ENCODE data around the gene NPBWR2.

The NPBWR2 gene

GRCh38 chr20:64072498-64073063 lies 34.8 kb downstream of the NPBWR2 start:
- Histone ChIP-seq H3K9ac (ENCODE audit: low read length) (no peak overlapping the region), H3K4me3 (ENCODE audit: low read length) (no peak overlapping the region), H3K4me1 (ENCODE audit: control insufficient read depth, insufficient read depth, low read length) (no peaks in the 10 kb centered on the region), H3K36me3 (ENCODE audit: control insufficient read depth, insufficient read depth, low read length, severe bottlenecking) (peaks cover 6% of the 10 kb centered on the region), H3K27me3 (replicated peaks; ENCODE audit: control insufficient read depth, insufficient read depth, low read length) (no peaks in the 10 kb centered on the region), H3K9me3 (ENCODE audit: control insufficient read depth, low read length) (no peaks in the 10 kb centered on the region)
- no peak for DNase-seq (ENCODE audit: low read depth)

- Histone ChIP-seq H3K36me3 (ENCODE audit: control insufficient read depth, insufficient read depth, low read length, severe bottlenecking) (peaks cover 6% of the 10 kb centered on the region), H3K27me3 (replicated peaks; ENCODE audit: control insufficient read depth, insufficient read depth, low read length) (no peaks in the 10 kb centered on the region), H3K9ac (ENCODE audit: low read length) (no peak overlapping the region), H3K9me3 (ENCODE audit: control insufficient read depth, low read length) (no peaks in the 10 kb centered on the region), H3K4me3 (ENCODE audit: low read length) (no peak overlapping the region), H3K4me1 (ENCODE audit: control insufficient read depth, insufficient read depth, low read length) (no peaks in the 10 kb centered on the region)
- no peak for DNase-seq (ENCODE audit: low read depth)
These were observed 35.7 kb downstream of the NPBWR2 start for GRCh38 chr20:64071341-64072332.

GRCh38 chr20:64070244-64070993 lies 36.9 kb downstream of the NPBWR2 start:
- H3K27me3 ChIP-seq (replicated peaks; ENCODE audit: control insufficient read depth, insufficient read depth, low read length) = no peaks in the 10 kb centered on the region
- no peak overlapping the region for H3K4me3 ChIP-seq (ENCODE audit: low read length)
- no peaks in the 10 kb centered on the region for H3K4me1 ChIP-seq (ENCODE audit: control insufficient read depth, insufficient read depth, low read length)
- DNase-seq (ENCODE audit: low read depth) = no peak
- no peaks in the 10 kb centered on the region for H3K9me3 ChIP-seq (ENCODE audit: control insufficient read depth, low read length)
- H3K9ac ChIP-seq (ENCODE audit: low read length) = no peak overlapping the region
- H3K36me3 ChIP-seq (ENCODE audit: control insufficient read depth, insufficient read depth, low read length, severe bottlenecking) = peaks cover 6% of the 10 kb centered on the region

- DNase-seq (ENCODE audit: low read depth) = peak; percentile 50
- Histone ChIP-seq H3K36me3 (ENCODE audit: control insufficient read depth, insufficient read depth, low read length, severe bottlenecking) (peaks cover 6% of the 10 kb centered on the region), H3K4me3 (ENCODE audit: low read length) (no peak overlapping the region), H3K27me3 (replicated peaks; ENCODE audit: control insufficient read depth, insufficient read depth, low read length) (no peaks in the 10 kb centered on the region), H3K4me1 (ENCODE audit: control insufficient read depth, insufficient read depth, low read length) (no peaks in the 10 kb centered on the region), H3K9ac (ENCODE audit: low read length) (no peak overlapping the region), H3K9me3 (ENCODE audit: control insufficient read depth, low read length) (no peaks in the 10 kb centered on the region)
These were observed 37.6 kb downstream of the NPBWR2 start for GRCh38 chr20:64069614-64070243.

- Histone ChIP-seq H3K27me3 (replicated peaks; ENCODE audit: control insufficient read depth, insufficient read depth, low read length) (no peaks in the 10 kb centered on the region), H3K9me3 (ENCODE audit: control insufficient read depth, low read length) (no peaks in the 10 kb centered on the region), H3K36me3 (ENCODE audit: control insufficient read depth, insufficient read depth, low read length, severe bottlenecking) (peaks cover 6% of the 10 kb centered on the region), H3K4me1 (ENCODE audit: control insufficient read depth, insufficient read depth, low read length) (peaks cover 5% of the 10 kb centered on the region), H3K9ac (ENCODE audit: low read length) (no peak overlapping the region), H3K4me3 (ENCODE audit: low read length) (no peak overlapping the region)
- DNase-seq (ENCODE audit: low read depth) = no peak
These were observed 38.2 kb downstream of the NPBWR2 start for GRCh38 chr20:64069209-64069613.

GRCh38 chr20:64068386-64069208 lies 38.8 kb downstream of the NPBWR2 start:
- no peak overlapping the region for H3K4me3 ChIP-seq (ENCODE audit: low read length)
- no peaks in the 10 kb centered on the region for H3K36me3 ChIP-seq (ENCODE audit: control insufficient read depth, insufficient read depth, low read length, severe bottlenecking)
- peaks cover 11% of the 10 kb centered on the region for H3K4me1 ChIP-seq (ENCODE audit: control insufficient read depth, insufficient read depth, low read length)
- no peak overlapping the region for H3K9ac ChIP-seq (ENCODE audit: low read length)
- DNase-seq (ENCODE audit: low read depth) = no peak
- H3K27me3 ChIP-seq (replicated peaks; ENCODE audit: control insufficient read depth, insufficient read depth, low read length) = no peaks in the 10 kb centered on the region
- H3K9me3 ChIP-seq (ENCODE audit: control insufficient read depth, low read length) = no peaks in the 10 kb centered on the region

GRCh38 chr20:64067733-64068307 lies 39.5 kb downstream of the NPBWR2 start:
- Histone ChIP-seq H3K4me1 (ENCODE audit: control insufficient read depth, insufficient read depth, low read length) (peaks cover 11% of the 10 kb centered on the region), H3K27me3 (replicated peaks; ENCODE audit: control insufficient read depth, insufficient read depth, low read length) (no peaks in the 10 kb centered on the region), H3K9me3 (ENCODE audit: control insufficient read depth, low read length) (no peaks in the 10 kb centered on the region), H3K4me3 (ENCODE audit: low read length) (no peak overlapping the region), H3K36me3 (ENCODE audit: control insufficient read depth, insufficient read depth, low read length, severe bottlenecking) (no peaks in the 10 kb centered on the region), H3K9ac (ENCODE audit: low read length) (no peak overlapping the region)
- DNase-seq (ENCODE audit: low read depth) = no peak

- no peak for DNase-seq (ENCODE audit: low read depth)
- no peaks in the 10 kb centered on the region for H3K27me3 ChIP-seq (replicated peaks; ENCODE audit: control insufficient read depth, insufficient read depth, low read length)
- H3K9me3 ChIP-seq (ENCODE audit: control insufficient read depth, low read length) = no peaks in the 10 kb centered on the region
- H3K9ac ChIP-seq (ENCODE audit: low read length) = no peak overlapping the region
- no peaks in the 10 kb centered on the region for H3K36me3 ChIP-seq (ENCODE audit: control insufficient read depth, insufficient read depth, low read length, severe bottlenecking)
- no peak overlapping the region for H3K4me3 ChIP-seq (ENCODE audit: low read length)
- peaks cover 15% of the 10 kb centered on the region for H3K4me1 ChIP-seq (ENCODE audit: control insufficient read depth, insufficient read depth, low read length)
These were observed 40.2 kb downstream of the NPBWR2 start for GRCh38 chr20:64067005-64067632.

- Histone ChIP-seq H3K9me3 (ENCODE audit: control insufficient read depth, low read length) (no peaks in the 10 kb centered on the region), H3K9ac (ENCODE audit: low read length) (no peak overlapping the region), H3K4me3 (ENCODE audit: low read length) (no peak overlapping the region), H3K4me1 (ENCODE audit: control insufficient read depth, insufficient read depth, low read length) (peaks cover 15% of the 10 kb centered on the region), H3K36me3 (ENCODE audit: control insufficient read depth, insufficient read depth, low read length, severe bottlenecking) (no peaks in the 10 kb centered on the region), H3K27me3 (replicated peaks; ENCODE audit: control insufficient read depth, insufficient read depth, low read length) (no peaks in the 10 kb centered on the region)
- no peak for DNase-seq (ENCODE audit: low read depth)
These were observed 41.4 kb downstream of the NPBWR2 start for GRCh38 chr20:64065974-64066343.

Data from adipocyte (in vitro differentiated cells).